ENCODE data around the gene KATNB1.

DNA sequence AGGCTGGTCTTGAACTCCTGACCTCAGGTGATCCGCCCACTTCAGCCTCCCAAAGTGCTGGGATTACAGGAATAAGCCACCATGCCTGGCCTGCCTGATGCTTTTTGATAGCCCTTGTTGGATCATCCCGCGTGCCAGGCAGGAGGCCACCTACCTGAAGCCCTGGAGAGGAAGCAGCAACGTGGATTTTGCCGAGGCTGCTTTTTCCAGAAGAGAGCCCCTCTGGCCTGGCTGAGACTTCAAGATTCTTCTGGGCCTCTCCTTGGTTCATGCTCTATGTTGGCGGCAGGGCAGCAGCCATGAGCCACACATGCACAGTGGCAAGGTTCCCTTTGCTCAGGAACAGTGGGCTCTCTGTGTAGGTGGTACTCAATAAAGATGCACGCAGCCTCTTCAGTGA is 11.5 kb downstream of the KATNB1 start:
- TF ChIP-seq EZH2 (IDR thresholded peaks at IDR 0.05; ENCODE audit: low read length, missing control alignments): no peak
- TF ChIP-seq, protein P1, sequence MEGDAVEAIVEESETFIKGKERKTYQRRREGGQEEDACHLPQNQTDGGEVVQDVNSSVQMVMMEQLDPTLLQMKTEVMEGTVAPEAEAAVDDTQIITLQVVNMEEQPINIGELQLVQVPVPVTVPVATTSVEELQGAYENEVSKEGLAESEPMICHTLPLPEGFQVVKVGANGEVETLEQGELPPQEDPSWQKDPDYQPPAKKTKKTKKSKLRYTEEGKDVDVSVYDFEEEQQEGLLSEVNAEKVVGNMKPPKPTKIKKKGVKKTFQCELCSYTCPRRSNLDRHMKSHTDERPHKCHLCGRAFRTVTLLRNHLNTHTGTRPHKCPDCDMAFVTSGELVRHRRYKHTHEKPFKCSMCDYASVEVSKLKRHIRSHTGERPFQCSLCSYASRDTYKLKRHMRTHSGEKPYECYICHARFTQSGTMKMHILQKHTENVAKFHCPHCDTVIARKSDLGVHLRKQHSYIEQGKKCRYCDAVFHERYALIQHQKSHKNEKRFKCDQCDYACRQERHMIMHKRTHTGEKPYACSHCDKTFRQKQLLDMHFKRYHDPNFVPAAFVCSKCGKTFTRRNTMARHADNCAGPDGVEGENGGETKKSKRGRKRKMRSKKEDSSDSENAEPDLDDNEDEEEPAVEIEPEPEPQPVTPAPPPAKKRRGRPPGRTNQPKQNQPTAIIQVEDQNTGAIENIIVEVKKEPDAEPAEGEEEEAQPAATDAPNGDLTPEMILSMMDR (conservative IDR thresholded peaks at IDR 0.05 in 1 of 2, IDR thresholded peaks at IDR 0.05 in 1 of 2; ENCODE audit: low read depth in 1 of 2, low read length in 2 of 2): no peak
